HG03439 (cell line): Measurements from ENCODE around the gene CABCOCO1.

Experiments used
- ATAC-seq: cut with Tn5 transposase; IDR thresholded peaks from one replicate; pipeline ENCODE4 v1.9.1; 2021; ENCODE audit warnings: mild to moderate bottlenecking, moderate library complexity; ENCODE audit not compliant: unreplicated experiment

Gene CABCOCO1

GRCh38 chr10:61752111-61753011 lies 89.6 kb downstream of the CABCOCO1 start:
- peak; percentile 41 for ATAC-seq

- ATAC-seq, result no peak
These were observed 90.7 kb downstream of the CABCOCO1 start for GRCh38 chr10:61753453-61753852.

GRCh38 chr10:61754587-61755550 lies 92.1 kb downstream of the CABCOCO1 start:
- ATAC-seq, result no peak

- no peak for ATAC-seq
These were observed 94.3 kb downstream of the CABCOCO1 start for GRCh38 chr10:61757001-61757400.

DNA sequence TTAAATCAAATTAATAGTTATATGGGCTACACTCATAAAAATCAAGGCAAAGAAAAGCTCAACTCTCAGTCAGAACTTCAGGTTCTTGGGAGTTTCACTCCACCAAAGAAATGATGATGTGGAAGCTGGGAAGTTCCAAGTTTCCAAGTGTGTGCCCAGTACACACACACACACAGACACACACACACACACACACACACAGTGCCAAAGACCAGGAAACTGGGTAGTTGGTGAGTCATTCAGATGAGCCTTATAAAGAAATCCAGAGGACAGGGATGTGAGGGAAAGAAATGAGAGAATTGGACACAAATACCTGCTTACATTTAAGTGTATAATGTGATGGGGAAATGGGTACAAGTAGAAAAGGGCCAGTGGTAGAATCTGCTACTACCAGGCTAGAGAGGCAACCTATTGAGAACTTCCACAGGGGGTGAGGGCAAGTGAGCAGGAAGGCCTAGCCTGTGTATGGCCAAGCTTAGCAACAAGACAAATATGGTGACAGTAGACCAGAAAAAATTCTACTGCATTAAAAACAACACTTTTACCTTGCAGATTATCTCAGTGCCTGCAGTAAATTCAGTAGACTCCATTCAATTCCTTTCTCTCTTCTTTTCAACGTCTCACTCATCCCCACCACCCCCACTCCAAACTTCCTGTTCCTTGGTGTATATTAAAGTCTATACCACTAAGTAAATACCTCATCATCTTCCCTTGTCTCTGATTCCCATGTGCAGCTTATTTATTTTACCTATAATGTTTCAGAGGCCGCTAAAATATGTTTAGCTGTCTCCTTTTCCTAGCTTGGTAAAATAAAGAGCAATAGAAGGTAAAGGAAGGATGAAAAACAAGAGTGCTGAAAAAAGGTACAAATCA lies 95.0 kb downstream of the CABCOCO1 start:
- no peak for ATAC-seq

GRCh38 chr10:61758433-61758832 lies 95.7 kb downstream of the CABCOCO1 start:
- ATAC-seq, result no peak

DNA sequence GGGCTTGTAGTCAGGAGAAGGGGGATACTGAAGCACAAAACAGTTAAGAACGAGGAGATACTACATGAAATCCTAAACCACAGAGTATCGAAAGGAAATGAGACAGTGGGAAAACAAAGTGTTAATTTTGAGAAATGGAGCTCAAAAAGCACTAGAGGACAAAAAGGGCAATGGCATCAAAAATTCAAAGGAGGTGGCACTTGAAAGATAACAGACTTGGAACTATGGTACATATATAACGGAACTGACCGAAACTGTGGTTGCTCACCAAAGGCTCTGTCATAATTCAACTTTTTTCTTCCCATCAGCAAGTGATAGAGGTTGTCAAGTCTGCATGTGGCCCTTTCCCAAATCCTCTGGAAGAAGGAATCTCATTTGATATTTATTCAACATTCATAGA lies 97.0 kb downstream of the CABCOCO1 start:
- ATAC-seq, result no peak

DNA sequence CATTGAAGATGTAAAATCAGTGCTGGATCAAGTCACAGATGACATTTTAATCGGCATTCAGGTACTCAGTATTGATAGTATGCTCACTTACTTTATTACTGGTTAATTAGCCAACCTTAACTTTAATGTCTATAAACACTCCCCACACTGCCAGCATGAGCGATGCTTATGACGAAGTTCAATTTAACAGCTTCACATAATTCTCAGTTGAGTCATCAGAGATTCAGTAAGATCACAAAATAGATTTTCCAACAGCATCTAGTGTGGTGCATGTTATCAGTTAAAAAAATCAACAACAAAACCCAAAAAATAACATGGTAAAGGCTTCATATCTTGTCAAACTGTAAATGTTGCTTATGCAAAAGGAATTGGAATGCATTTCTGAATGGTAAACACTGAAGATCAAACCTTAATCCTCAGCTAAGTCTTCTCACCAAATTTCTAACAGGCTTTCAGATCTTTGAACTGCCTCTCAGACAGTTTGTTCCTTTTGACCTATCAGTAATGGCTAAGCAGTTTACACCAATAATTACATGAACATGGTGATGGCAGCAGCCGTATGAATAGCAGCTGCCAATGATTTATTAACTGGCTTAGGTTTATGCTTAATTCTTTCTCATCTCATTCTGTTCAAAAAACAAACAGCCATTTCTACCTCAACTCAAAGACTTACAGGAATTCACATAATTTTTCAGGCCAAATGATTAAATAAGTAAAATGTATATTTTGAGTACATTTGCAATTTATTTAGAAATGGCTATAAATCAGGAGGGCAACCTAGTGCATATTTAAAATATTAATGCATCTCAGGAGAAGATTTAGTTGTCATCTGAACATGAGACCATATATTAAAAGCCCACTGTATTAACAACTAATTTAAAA lies 98.5 kb downstream of the CABCOCO1 start:
- no peak for ATAC-seq

- no peak for ATAC-seq
These were observed 99.1 kb downstream of the CABCOCO1 start for GRCh38 chr10:61761825-61762217.

DNA sequence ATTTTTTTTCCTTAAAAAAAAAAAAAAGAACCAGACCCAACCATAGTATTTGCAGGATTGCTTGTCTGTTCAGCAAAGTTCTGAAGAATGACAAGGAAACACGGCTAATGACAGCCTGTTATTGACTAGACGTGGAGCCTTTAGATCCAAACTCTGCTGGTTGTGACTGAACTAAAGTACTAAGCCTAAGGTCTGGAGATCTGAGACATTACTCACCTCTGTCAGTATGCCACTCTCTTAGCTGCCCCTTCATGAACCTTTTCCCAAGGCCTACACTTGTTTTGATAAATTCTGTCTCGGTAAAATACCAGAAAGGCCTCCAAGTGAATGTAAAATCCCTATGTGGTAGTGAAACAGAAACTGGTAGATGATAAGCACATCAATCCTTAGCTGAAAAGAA lies 101.0 kb downstream of the CABCOCO1 start:
- ATAC-seq, result no peak

DNA sequence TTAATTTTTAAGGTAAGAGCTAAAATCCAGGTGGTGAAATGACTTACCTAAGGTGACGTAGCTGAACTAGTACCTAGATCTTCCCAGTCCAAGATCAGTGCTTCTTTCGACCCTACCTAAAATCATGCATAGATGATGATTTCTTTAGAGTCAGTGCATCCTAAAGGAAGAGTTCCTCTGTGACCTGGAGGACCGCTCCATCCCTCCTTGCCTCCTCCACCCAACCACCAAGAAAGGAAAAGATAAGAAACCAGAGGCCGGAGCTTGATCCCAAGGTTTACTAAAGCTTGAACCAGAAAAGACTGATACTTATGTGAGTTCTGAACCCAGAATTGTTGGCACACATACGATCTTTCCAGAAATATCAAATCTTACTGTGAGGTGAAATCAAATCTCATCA lies 101.8 kb downstream of the CABCOCO1 start:
- no peak for ATAC-seq

DNA sequence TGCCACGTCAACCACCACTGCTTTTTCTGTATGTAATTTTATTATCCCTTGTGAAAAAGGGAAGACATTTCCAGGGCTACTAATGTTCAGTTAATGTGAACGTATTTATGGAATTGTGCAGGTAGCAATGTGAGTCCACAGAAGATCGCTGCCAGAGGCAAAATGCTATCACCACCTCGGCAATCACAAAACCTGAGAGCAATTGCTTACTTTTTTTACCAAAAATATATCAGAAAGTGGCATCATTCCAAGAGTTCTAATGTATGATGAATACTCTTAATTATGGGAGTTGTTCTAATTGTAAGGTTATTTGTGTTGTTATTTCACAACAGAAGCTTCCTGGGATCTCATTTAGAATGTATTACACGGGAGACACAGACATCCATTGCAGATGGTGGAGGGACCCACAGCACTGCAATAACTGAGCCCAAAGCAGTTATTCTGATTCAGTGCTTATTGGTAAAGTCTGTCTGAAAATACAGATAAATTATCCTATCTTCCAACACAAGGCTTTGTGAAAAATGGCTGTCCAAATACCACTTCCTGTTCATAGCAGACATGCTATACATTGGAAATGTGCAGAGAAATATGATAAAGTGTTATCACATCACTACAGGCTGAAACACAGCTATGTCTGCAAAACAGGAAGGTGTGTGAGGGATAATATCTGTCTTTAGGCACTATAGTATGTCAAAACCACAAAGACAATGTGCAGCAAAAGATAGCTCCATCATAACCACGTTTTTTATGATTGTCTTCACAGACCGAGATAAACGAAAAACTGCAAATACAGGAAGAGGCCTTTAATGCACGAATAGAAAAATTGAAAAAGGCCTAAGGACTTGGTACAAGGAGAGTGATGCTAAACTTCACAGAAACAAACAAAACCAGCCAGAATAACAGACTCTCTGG lies 102.7 kb downstream of the CABCOCO1 start:
- ATAC-seq, result no peak

DNA sequence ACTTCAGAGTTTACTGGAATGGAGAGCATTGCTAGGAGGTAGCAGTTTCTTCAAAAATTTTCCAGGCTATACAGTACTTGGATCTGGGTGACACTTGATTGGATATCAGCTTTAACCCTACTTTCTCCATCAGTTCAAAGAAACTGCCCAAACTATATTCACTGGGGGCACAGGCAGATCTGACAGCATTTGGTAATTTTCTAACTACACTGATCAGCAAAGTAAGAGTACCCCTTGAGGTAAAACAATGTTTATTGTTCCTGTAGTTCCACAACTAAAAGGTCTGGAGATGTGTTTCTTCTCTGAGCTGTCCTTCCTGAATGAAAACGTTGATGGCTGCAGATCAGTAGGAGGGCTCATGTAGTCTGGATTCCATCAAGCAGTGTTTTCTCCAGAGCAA lies 104.2 kb downstream of the CABCOCO1 start:
- ATAC-seq, result no peak

- ATAC-seq, result no peak
These were observed 111.3 kb downstream of the CABCOCO1 start for GRCh38 chr10:61774031-61774430.

- ATAC-seq, result no peak
These were observed 112.4 kb downstream of the CABCOCO1 start for GRCh38 chr10:61775111-61775510.

DNA sequence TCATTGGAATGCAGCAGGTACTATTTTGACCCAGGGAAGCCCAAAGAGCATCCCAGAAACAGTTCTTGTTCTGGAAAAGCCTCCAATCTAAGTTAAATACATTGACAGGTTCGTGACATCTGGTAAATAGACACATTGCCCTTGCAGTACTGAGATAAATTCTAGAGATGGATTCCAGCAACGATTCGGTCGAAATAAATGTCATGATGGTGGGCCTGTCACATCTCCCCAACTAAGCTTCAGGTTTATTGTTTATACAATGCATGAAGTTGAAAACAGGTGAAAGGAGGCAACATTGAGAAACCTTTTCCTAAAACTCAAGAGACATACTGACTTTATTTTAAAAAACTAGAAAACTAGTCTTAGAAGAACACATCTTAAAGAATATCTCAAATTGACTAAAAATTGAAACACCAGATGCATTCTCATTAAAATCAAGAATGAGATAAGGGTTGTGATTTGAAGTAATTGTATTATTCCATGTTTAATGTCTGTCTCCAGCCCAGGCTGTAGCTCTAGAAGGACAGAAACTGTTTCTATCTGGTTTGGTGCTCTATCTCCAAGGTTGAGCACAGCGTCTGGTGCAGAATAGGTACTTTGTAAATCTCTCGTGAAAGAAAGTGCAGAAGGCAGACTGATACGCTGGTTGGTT lies 114.0 kb downstream of the CABCOCO1 start:
- ATAC-seq, result no peak

DNA sequence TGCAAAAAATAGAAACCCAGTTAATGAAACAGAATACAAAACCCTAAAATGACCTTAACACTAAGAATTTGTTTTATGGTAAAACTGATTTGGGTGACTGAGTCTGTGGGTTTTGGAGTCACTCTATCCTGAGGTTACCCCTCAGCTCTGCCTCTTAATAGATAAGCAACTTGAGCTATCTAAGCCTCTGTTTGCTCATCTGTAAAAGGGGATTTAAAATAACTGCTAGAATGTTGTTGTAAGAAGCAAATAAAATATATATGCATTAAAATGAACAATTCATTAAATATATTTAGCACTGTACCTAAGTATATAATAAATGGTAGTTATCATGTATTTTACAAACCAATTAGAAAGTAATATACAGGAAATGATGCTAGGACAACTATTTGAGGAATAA lies 115.4 kb downstream of the CABCOCO1 start:
- ATAC-seq, result no peak

DNA sequence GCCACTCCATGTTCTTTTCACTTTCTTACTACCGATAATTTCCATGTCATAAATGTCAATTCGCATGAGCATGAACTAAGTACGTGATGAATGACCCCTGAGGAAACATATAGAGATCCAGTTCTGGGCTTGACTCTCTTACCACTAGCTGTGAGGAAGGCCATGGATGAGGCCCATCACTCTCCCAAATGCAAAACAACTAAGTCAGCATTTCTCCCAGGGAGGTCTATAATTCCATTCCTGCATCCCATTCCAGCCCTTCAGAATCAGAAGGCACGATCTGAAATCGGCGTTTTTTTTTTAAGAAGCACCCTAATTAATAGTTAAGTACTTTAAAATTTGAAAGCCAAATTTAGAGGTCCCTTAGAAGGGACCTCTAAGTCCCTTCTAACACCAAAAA lies 116.5 kb downstream of the CABCOCO1 start:
- no peak for ATAC-seq
